ENCODE data around the gene BFSP1.

GRCh38 chr20:17470973-17471372 is 60.2 kb downstream of the BFSP1 start:
- TF ChIP-seq POLR2A (IDR thresholded peaks at IDR 0.05), result no peak
- no peak for TF ChIP-seq CTCF (IDR thresholded peaks at IDR 0.05)
- no peak for TF ChIP-seq POLR2AphosphoS5 (IDR thresholded peaks at IDR 0.05)
